Nephron progenitor cell (in vitro differentiated cells): ENCODE measurements around the gene TPP1.

ENCODE experiments used
- DNase-seq: peaks from one replicate; pipeline ENCODE4 v3.0.0; 2021
- H3K27ac Mint-ChIP-seq: 2 replicates; pipeline ENCODE4 v1.8.0; 2021; ENCODE audit warnings: mild to moderate bottlenecking, moderate library complexity, mixed read lengths
- H3K27me3 Mint-ChIP-seq: 2 replicates; pipeline ENCODE4 v1.8.0; 2021; ENCODE audit warnings: mild to moderate bottlenecking, low read depth, mixed read lengths; ENCODE audit not compliant: poor library complexity
- H3K36me3 Mint-ChIP-seq: 2 replicates; pipeline ENCODE4 v1.8.0; 2021; ENCODE audit warnings: low read depth, mixed read lengths
- H3K4me1 Mint-ChIP-seq: 2 replicates; pipeline ENCODE4 v1.8.0; 2021; ENCODE audit warnings: mixed read lengths
- H3K4me3 Mint-ChIP-seq: 2 replicates; pipeline ENCODE4 v1.8.0; 2021; ENCODE audit warnings: mild to moderate bottlenecking, moderate library complexity, mixed read lengths
- H3K9me3 Mint-ChIP-seq: 2 replicates; pipeline ENCODE4 v1.8.0; 2021; ENCODE audit warnings: mild to moderate bottlenecking, moderate library complexity, mixed read lengths
- CTCF ChIP-seq: fragments of 200-600 bp; sonication (generic); IDR thresholded peaks from 2 replicates; pipeline ENCODE4 v1.5.0; 2021; ENCODE audit warnings: antibody characterized with exemption

Gene TPP1

GRCh38 chr11:6617315-6617781, 1.9 kb downstream of the TPP1 start:
- H3K4me3 Mint-ChIP-seq, result no peak overlapping the region

GRCh38 chr11:6616596-6617250, 2.5 kb downstream of the TPP1 start:
- no peak overlapping the region for H3K4me3 Mint-ChIP-seq
- peaks cover 15% of the 10 kb centered on the region for H3K36me3 Mint-ChIP-seq
- no peaks in the 10 kb centered on the region for H3K27me3 Mint-ChIP-seq
- H3K4me1 Mint-ChIP-seq, result peaks cover 4% of the 10 kb centered on the region
- DNase-seq, result no peak
- H3K9me3 Mint-ChIP-seq, result no peaks in the 10 kb centered on the region
- no peak overlapping the region for H3K27ac Mint-ChIP-seq
- no peak for TF ChIP-seq CTCF

More at GRCh38 chr11:6617315-6617781, 1.9 kb downstream of the TPP1 start:
- no peaks in the 10 kb centered on the region for H3K27me3 Mint-ChIP-seq
- no peak for DNase-seq
- no peak overlapping the region for H3K27ac Mint-ChIP-seq
- H3K9me3 Mint-ChIP-seq, result no peaks in the 10 kb centered on the region
- TF ChIP-seq CTCF, result no peak
- peaks cover 4% of the 10 kb centered on the region for H3K4me1 Mint-ChIP-seq
- peaks cover 15% of the 10 kb centered on the region for H3K36me3 Mint-ChIP-seq

DNA sequence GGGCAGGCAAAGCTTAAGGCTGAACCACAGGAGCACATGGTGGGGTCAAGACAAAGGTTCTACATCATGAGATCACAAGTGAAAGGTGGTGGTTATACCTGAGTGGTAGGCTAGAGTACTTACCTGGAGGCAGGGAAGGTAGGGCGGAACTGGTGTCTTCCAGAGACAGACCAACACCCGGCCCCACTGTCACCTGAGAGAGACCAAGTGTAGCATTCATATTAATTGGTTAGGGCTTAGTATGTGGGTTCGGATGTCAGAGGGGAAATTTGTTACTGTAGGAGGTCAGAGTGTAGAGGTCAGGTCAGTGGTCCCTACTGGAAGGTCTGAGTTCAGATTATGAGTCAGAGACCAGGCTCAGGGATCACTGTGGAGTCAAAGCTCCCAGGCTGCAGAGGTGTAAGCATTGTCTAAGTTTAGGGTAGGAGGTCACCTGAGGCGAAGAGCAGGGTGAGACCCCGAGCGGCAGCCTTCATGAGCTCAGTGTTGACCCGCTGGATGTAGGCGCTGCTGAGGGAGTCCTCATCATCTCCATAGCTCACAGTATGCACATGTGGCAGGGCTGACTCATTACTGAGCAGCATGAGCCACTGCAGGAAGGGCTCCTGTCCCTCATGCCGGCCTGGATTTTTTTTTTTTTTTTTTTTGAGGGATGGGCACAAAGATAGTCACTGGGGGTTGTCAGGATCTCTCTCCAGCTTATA, 3.2 kb downstream of the TPP1 start:
- H3K27me3 Mint-ChIP-seq, result no peaks in the 10 kb centered on the region
- no peak overlapping the region for H3K4me3 Mint-ChIP-seq
- no peak for DNase-seq
- peaks cover 15% of the 10 kb centered on the region for H3K36me3 Mint-ChIP-seq
- no peak overlapping the region for H3K27ac Mint-ChIP-seq
- peaks cover 4% of the 10 kb centered on the region for H3K4me1 Mint-ChIP-seq
- no peaks in the 10 kb centered on the region for H3K9me3 Mint-ChIP-seq
- TF ChIP-seq CTCF, result no peak

DNA sequence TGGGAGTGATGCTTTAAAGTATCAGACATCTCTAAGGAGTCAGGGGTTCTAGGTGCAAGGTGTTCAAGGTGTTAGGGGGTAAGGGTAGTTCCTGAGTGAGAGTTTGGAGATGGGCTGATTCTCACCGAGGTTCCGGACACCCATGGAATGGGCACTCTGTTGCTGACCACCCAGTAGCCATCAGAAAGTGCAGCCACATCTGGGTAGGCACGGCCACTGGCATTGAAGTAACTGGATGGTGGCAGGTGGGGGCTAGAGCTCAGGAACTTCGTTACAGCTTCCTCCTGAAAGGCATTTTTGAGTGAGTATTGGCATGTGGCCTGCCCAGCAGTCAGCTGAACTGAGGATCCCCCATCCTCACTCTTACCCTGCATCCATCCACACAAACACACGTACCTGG, 4.2 kb downstream of the TPP1 start:
- H3K4me1 Mint-ChIP-seq, result peaks cover 4% of the 10 kb centered on the region
- H3K36me3 Mint-ChIP-seq, result peaks cover 22% of the 10 kb centered on the region
- DNase-seq, result no peak
- no peak overlapping the region for H3K27ac Mint-ChIP-seq
- no peak overlapping the region for H3K4me3 Mint-ChIP-seq
- H3K27me3 Mint-ChIP-seq, result no peaks in the 10 kb centered on the region
- no peaks in the 10 kb centered on the region for H3K9me3 Mint-ChIP-seq
- no peak for TF ChIP-seq CTCF

DNA sequence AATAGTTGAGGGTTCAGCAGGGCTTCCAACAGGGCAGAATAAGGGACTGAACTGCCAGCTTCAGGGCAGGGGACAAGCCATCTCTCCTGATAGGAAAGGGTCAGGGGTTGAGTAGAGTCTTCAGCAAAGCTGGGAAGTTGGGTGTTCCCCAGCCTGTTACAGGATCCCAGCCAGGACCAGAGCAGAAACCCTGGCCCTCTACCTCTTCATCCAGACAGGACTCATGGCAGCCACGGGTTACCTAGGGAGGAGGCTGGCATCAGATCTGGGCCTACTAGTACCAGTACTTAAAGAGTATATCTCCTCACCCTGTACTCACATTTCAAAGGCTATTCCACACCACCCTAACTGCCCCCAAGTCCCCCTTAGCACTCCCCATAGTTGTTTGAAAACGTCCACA, 4.8 kb downstream of the TPP1 start:
- no peak for TF ChIP-seq CTCF
- Mint-ChIP-seq H3K27ac (no peak overlapping the region), H3K4me3 (no peak overlapping the region), H3K36me3 (peaks cover 28% of the 10 kb centered on the region), H3K9me3 (no peaks in the 10 kb centered on the region), H3K27me3 (no peaks in the 10 kb centered on the region), H3K4me1 (peaks cover 4% of the 10 kb centered on the region)
- no peak for DNase-seq
